H9 (cell line): ENCODE data around the gene ABHD11. TPM values are rescaled to one million over a fixed set of nuclear protein-coding genes. Genes with fewer than 3 reads are reported as not detected.

Experiments
- DNase-seq: peaks from one replicate; pipeline ENCODE4 v3.0.0-alpha.2; 2017
- H2AFZ ChIP-seq: one replicate; pipeline ENCODE4 v1.6.1; 2013; ENCODE audit warnings: mild to moderate bottlenecking, low read length, control low read depth, moderate library complexity
- H2AK5ac ChIP-seq: 2 replicates; pipeline ENCODE4 v1.6.1; 2013; ENCODE audit warnings: low read length, control low read depth, mixed read lengths; ENCODE audit not compliant: insufficient read length
- H2BK120ac ChIP-seq: one replicate; pipeline ENCODE4 v1.6.1; 2013; ENCODE audit warnings: low read depth, mild to moderate bottlenecking, low read length, control low read depth, inconsistent platforms; ENCODE audit not compliant: poor library complexity, severe bottlenecking
- H2BK12ac ChIP-seq: 2 replicates; pipeline ENCODE4 v1.6.1; 2013; ENCODE audit warnings: low read length, control low read depth, mixed read lengths, low read depth; ENCODE audit not compliant: insufficient read length
- H2BK15ac ChIP-seq: 2 replicates; pipeline ENCODE4 v1.6.1; 2013; ENCODE audit warnings: low read depth, low read length, control low read depth
- H2BK20ac ChIP-seq: one replicate; pipeline ENCODE4 v1.6.1; 2013; ENCODE audit warnings: low read depth, mild to moderate bottlenecking, low read length, control low read depth, inconsistent platforms; ENCODE audit not compliant: poor library complexity, severe bottlenecking
- H2BK5ac ChIP-seq: 2 replicates; pipeline ENCODE4 v1.6.1; 2013; ENCODE audit warnings: low read length, control low read depth, mixed read lengths; ENCODE audit not compliant: insufficient read length
- H3K14ac ChIP-seq: 2 replicates; pipeline ENCODE4 v1.6.1; 2013; ENCODE audit warnings: low read length, control low read depth; ENCODE audit not compliant: insufficient read depth
- H3K18ac ChIP-seq: 2 replicates; pipeline ENCODE4 v1.6.1; 2013; ENCODE audit warnings: low read depth, mild to moderate bottlenecking, mixed read lengths, low read length, control low read depth; ENCODE audit not compliant: insufficient read length
- H3K23ac ChIP-seq: 2 replicates; pipeline ENCODE4 v1.6.1; 2013; ENCODE audit warnings: low read length, control low read depth, mixed read lengths, low read depth; ENCODE audit not compliant: insufficient read length
- H3K23me2 ChIP-seq: 2 replicates; pipeline ENCODE4 v1.6.1; 2013; ENCODE audit warnings: low read depth, mild to moderate bottlenecking, mixed read lengths, low read length, control low read depth; ENCODE audit not compliant: insufficient read length, poor library complexity, severe bottlenecking
- H3K27ac ChIP-seq: 2 replicates; pipeline ENCODE4 v1.5.1; 2013; ENCODE audit warnings: low read length, control low read depth, mixed read lengths, low read depth; ENCODE audit not compliant: insufficient read length
- H3K27me3 ChIP-seq: 2 replicates; pipeline ENCODE4 v1.6.1; 2013; ENCODE audit warnings: low read length, control low read depth, inconsistent platforms; ENCODE audit not compliant: insufficient read depth
- H3K4ac ChIP-seq: 2 replicates; pipeline ENCODE4 v1.6.1; 2013; ENCODE audit warnings: low read depth, mild to moderate bottlenecking, control low read depth, inconsistent platforms, low read length, moderate library complexity
- H3K4me1 ChIP-seq: 2 replicates; pipeline ENCODE4 v1.6.1; 2013; ENCODE audit warnings: low read length, control low read depth, inconsistent platforms; ENCODE audit not compliant: insufficient read depth
- H3K4me2 ChIP-seq: 2 replicates; pipeline ENCODE4 v1.6.1; 2013; ENCODE audit warnings: low read length, control low read depth, mixed read lengths; ENCODE audit not compliant: insufficient read length, insufficient read depth
- H3K56ac ChIP-seq: 2 replicates; pipeline ENCODE4 v1.6.1; 2013; ENCODE audit warnings: low read depth, mild to moderate bottlenecking, mixed read lengths, low read length, control low read depth; ENCODE audit not compliant: insufficient read length
- H3K79me1 ChIP-seq: 2 replicates; pipeline ENCODE4 v1.6.1; 2013; ENCODE audit warnings: low read depth, mild to moderate bottlenecking, moderate library complexity, low read length, control low read depth, inconsistent platforms; ENCODE audit not compliant: insufficient read depth, poor library complexity, severe bottlenecking
- H3K79me2 ChIP-seq: 2 replicates; pipeline ENCODE4 v1.6.1; 2013; ENCODE audit warnings: low read length, control low read depth, inconsistent platforms; ENCODE audit not compliant: insufficient read depth
- H3K9ac ChIP-seq: 2 replicates; pipeline ENCODE4 v1.6.1; 2013; ENCODE audit warnings: low read length, control low read depth, mixed read lengths; ENCODE audit not compliant: insufficient read length; ENCODE audit errors: extremely low read depth
- H3K9me3 ChIP-seq: one replicate; pipeline ENCODE4 v1.6.1; 2013; ENCODE audit warnings: low read depth, low read length, inconsistent platforms; ENCODE audit not compliant: control insufficient read depth
- H3T11ph ChIP-seq: one replicate; pipeline ENCODE4 v1.6.1; 2013; ENCODE audit warnings: mild to moderate bottlenecking, low read length, control low read depth, inconsistent platforms
- H4K20me1 ChIP-seq: one replicate; pipeline ENCODE4 v1.6.1; 2013; ENCODE audit not compliant: control insufficient read depth, insufficient read length, insufficient read depth
- H4K5ac ChIP-seq: 2 replicates; pipeline ENCODE4 v1.6.1; 2013; ENCODE audit warnings: low read depth, mild to moderate bottlenecking, mixed read lengths, low read length, control low read depth; ENCODE audit not compliant: insufficient read length
- H4K8ac ChIP-seq: replicated peaks from 2 replicates; pipeline ENCODE4 v1.6.1; 2013; ENCODE audit warnings: low read length, control low read depth, mixed read lengths, low read depth; ENCODE audit not compliant: insufficient read length
- H4K91ac ChIP-seq: 2 replicates; pipeline ENCODE4 v1.6.1; 2013; ENCODE audit warnings: low read depth, mild to moderate bottlenecking, moderate library complexity, mixed read lengths, low read length, control low read depth; ENCODE audit not compliant: insufficient read length
- H3K27ac Mint-ChIP-seq, 3 experiments: 2 replicates in 2 of 3; 3 replicates in 1 of 3; pipeline ENCODE4 v1.8.0; 2020 to 2021; ENCODE audit warnings: mixed read lengths in 3 of 3, mild to moderate bottlenecking in 1 of 3, moderate library complexity in 1 of 3
- H3K27me3 Mint-ChIP-seq: 2 replicates; pipeline ENCODE4 v1.8.0; 2021; ENCODE audit warnings: low read depth, mild to moderate bottlenecking, moderate library complexity, mixed read lengths
- H3K36me3 Mint-ChIP-seq, 3 experiments: 2 replicates in 2 of 3; 3 replicates in 1 of 3; pipeline ENCODE4 v1.8.0; 2020 to 2021; ENCODE audit warnings: low read depth in 3 of 3, mixed read lengths in 3 of 3; ENCODE audit not compliant: insufficient read depth in 1 of 3
- H3K4me1 Mint-ChIP-seq, 2 experiments: 2 replicates each; pipeline ENCODE4 v1.8.0; 2020; ENCODE audit warnings: mixed read lengths in 2 of 2
- H3K4me3 Mint-ChIP-seq, 2 experiments: 2 replicates in 1 of 2; 3 replicates in 1 of 2; pipeline ENCODE4 v1.8.0; 2020 to 2021; ENCODE audit warnings: mild to moderate bottlenecking in 2 of 2, mixed read lengths in 2 of 2, moderate library complexity in 1 of 2
- H3K9me3 Mint-ChIP-seq, 2 experiments: 2 replicates in 1 of 2; 3 replicates in 1 of 2; pipeline ENCODE4 v1.8.0; 2020; ENCODE audit warnings: mild to moderate bottlenecking in 2 of 2, mixed read lengths in 2 of 2, moderate library complexity in 1 of 2
- WGBS: extraction: QIAGEN DNeasy Blood & Tissue Kit; methylation state at CpG from one replicate; pipeline ENCODE4 v1.1.7; 2013; ENCODE audit warnings: missing lambda C conversion rate, low lambda C conversion rate, mixed read lengths; ENCODE audit not compliant: insufficient read length; ENCODE audit errors: extremely low coverage; 5-methylcytosine and 5-hydroxymethylcytosine counted together
- microRNA-seq: library from miRNA; unstranded; fragments of <30 nt; microRNA quantifications from one replicate; pipeline ENCODE4, GENCODE V29; 2020; ENCODE audit warnings: borderline microRNAs expressed
- total RNA-seq: library from RNA; stranded (reverse); gene quantifications from 2 replicates; pipeline ENCODE4 v1.2.1, GENCODE V29; 2021
- TF ChIP-seq, protein P1 (sequence below): fragments of 200-600 bp; sonication (generic); conservative IDR thresholded peaks from 3 replicates; pipeline ENCODE4 v1.8.0; 2021; ENCODE audit warnings: antibody characterized with exemption, mild to moderate bottlenecking

Gene ABHD11
- total RNA-seq, 1 experiment from 2014 or later = 34.4 TPM

DNA sequence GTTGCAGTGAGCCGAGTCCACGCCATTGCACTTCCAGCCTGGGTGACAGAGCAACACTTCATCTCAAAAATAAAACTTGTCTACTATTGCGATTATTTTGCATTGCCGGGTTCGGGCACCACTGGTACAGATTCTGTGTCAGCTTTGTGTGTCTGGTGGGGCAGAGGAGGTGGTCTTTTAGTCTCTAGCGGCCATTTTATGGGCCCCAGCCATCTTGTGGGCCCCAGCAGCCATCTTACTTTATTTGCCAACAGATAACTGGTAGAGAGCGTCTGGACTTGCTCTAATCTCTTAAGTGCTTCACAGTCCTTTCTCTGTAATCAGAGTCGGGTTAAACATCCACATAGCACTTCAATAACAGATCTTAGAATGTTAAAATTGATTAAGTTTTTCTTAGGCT, 50.3 kb downstream of the ABHD11 start:
- Histone ChIP-seq H2BK5ac (no peak overlapping the region), H2BK20ac (no peak overlapping the region), H3K27me3 (no peaks in the 10 kb centered on the region), H2BK12ac (no peak overlapping the region), H3K23me2 (no peaks in the 10 kb centered on the region), H2BK15ac (no peak overlapping the region), H4K91ac (no peak overlapping the region), H3K4ac (no peak overlapping the region), H2BK120ac (no peak overlapping the region), H4K8ac (no peak overlapping the region), H3K79me2 (peaks cover 13% of the 10 kb centered on the region; the same call in 1 of the 2 replicates), H3K23ac (no peak overlapping the region), H3K18ac (no peak overlapping the region), H3K27ac (no peak overlapping the region), H3K56ac (no peak overlapping the region), H3K4me1 (no peaks in the 10 kb centered on the region), H3K9ac (no peak overlapping the region), H4K20me1 (peaks cover 3% of the 10 kb centered on the region), H3K79me1 (peaks cover 9% of the 10 kb centered on the region), H3T11ph (no peak overlapping the region), H2AFZ (no peak overlapping the region), H2AK5ac (no peak overlapping the region), H3K4me2 (no peak overlapping the region), H3K14ac (no peak overlapping the region), H4K5ac (no peak overlapping the region), H3K9me3 (no peaks in the 10 kb centered on the region)
- DNase-seq = no peak
- H3K9me3 Mint-ChIP-seq = no peaks in the 10 kb centered on the region
- no peak overlapping the region for H3K4me3 Mint-ChIP-seq
- no CpG with 5 or more reads among the region's 8 CpGs for WGBS
- H3K36me3 Mint-ChIP-seq = peaks cover 40 to 66% (median 56%) of the 10 kb centered on the region in 3 experiments
- TF ChIP-seq, protein P1, sequence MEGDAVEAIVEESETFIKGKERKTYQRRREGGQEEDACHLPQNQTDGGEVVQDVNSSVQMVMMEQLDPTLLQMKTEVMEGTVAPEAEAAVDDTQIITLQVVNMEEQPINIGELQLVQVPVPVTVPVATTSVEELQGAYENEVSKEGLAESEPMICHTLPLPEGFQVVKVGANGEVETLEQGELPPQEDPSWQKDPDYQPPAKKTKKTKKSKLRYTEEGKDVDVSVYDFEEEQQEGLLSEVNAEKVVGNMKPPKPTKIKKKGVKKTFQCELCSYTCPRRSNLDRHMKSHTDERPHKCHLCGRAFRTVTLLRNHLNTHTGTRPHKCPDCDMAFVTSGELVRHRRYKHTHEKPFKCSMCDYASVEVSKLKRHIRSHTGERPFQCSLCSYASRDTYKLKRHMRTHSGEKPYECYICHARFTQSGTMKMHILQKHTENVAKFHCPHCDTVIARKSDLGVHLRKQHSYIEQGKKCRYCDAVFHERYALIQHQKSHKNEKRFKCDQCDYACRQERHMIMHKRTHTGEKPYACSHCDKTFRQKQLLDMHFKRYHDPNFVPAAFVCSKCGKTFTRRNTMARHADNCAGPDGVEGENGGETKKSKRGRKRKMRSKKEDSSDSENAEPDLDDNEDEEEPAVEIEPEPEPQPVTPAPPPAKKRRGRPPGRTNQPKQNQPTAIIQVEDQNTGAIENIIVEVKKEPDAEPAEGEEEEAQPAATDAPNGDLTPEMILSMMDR = no peak
- peak overlapping the region in 1 of 3 experiments; percentile 40; a peak in 1 of 7 replicates for H3K27ac Mint-ChIP-seq
- H3K27me3 Mint-ChIP-seq = no peaks in the 10 kb centered on the region; the same call in 1 of the 2 replicates
- H3K4me1 Mint-ChIP-seq = peaks cover 0 to 2% of the 10 kb centered on the region in 2 experiments; a peak in 1 of 4 replicates

Small RNA genes lying within 50 kb of the gene (microRNA-seq; reads per million reads assigned to microRNA genes)
- gene MIR4284 = not detected

Other genes with a start within 250 kb of the ABHD11 start
- gene BAZ1B, start 216.5 kb downstream of the ABHD11 start, total RNA-seq = 95.7 and 96.4 TPM in 2 replicates
- gene BCL7B, start 181.1 kb downstream of the ABHD11 start, total RNA-seq = 46.4 and 48.9 TPM in 2 replicates
- 24.9 and 26.7 TPM in 2 replicates for gene TBL2, start 160.2 kb downstream of the ABHD11 start, total RNA-seq
- 5.5 and 6.1 TPM in 2 replicates for gene MLXIPL, start 114.3 kb downstream of the ABHD11 start, total RNA-seq
- 0.85 and 1.3 TPM in 2 replicates for gene VPS37D, start 71.0 kb downstream of the ABHD11 start, total RNA-seq
- gene DNAJC30, start 55.3 kb downstream of the ABHD11 start, total RNA-seq = 8.1 and 8.7 TPM in 2 replicates
- gene BUD23, start 55.2 kb downstream of the ABHD11 start, total RNA-seq = 68.5 and 78.1 TPM in 2 replicates
- gene STX1A, start 19.1 kb downstream of the ABHD11 start, total RNA-seq = 9.3 and 10.1 TPM in 2 replicates
- 16.5 and 16.9 TPM in 2 replicates for gene CLDN3, start 31.5 kb upstream of the ABHD11 start, total RNA-seq
- gene CLDN4, start 92.2 kb upstream of the ABHD11 start, total RNA-seq = 15.5 and 15.6 TPM in 2 replicates
- gene METTL27, start 103.7 kb upstream of the ABHD11 start, total RNA-seq = 13.5 and 14.9 TPM in 2 replicates
- not detected in 2 replicates for gene TMEM270, start 122.4 kb upstream of the ABHD11 start, total RNA-seq